ENCODE results near the gene TOR2A.

- no peak for TF ChIP-seq CTCF (IDR thresholded peaks at IDR 0.05; ENCODE audit: poor library complexity)
- no peak for TF ChIP-seq EZH2phosphoT487 (IDR thresholded peaks at IDR 0.05; ENCODE audit: low read depth, severe bottlenecking, unreplicated experiment)
These were observed 34.0 kb upstream of the TOR2A start for GRCh38 chr9:127769101-127769500.

Measured in hepatocyte (in vitro differentiated cells).